ENCODE data around the gene LSM4. TPM values are rescaled to one million over a fixed set of nuclear protein-coding genes. Genes with fewer than 3 reads are reported as not detected.

Gene LSM4
- total and polyA plus RNA-seq, 2 of the 13 experiments (the other 11 are each of a cell fraction or from before 2014, with no cell fraction given), result 65.8 to 166 TPM

- peak; percentile 100 for TF ChIP-seq ATF2 (CRISPR knock-in tag; IDR thresholded peaks at IDR 0.05)
- TF ChIP-seq SPEN (CRISPR knock-in tag; IDR thresholded peaks at IDR 0.05; ENCODE audit: low read depth), result peak; percentile 78
- TF ChIP-seq ARNT (IDR thresholded peaks at IDR 0.05), result no peak
- no peak for TF ChIP-seq NFKBIZ (CRISPR knock-in tag; IDR thresholded peaks at IDR 0.05)
- TF ChIP-seq U2AF2 (IDR thresholded peaks at IDR 0.05; ENCODE audit: low read depth, low read length), result peak; percentile 83; the same call in 1 of the 2 replicates
- peak; percentile 29; the same call in 1 of the 2 replicates for TF ChIP-seq SKIL (CRISPR knock-in tag; IDR thresholded peaks at IDR 0.05; ENCODE audit: borderline replicate concordance)
- peak; percentile 99 for TF ChIP-seq AKAP8 (CRISPR knock-in tag; IDR thresholded peaks at IDR 0.05)
- no peak for TF ChIP-seq ZNF773 (CRISPR knock-in tag; IDR thresholded peaks at IDR 0.05; ENCODE audit: borderline replicate concordance)
- no peak for TF ChIP-seq ZNF513 (CRISPR knock-in tag; conservative IDR thresholded peaks at IDR 0.05)
- peak; percentile 45; the same call in 1 of the 2 replicates for TF ChIP-seq ZBTB38 (CRISPR knock-in tag; IDR thresholded peaks at IDR 0.05)
- TF ChIP-seq ZBTB14 (CRISPR knock-in tag; IDR thresholded peaks at IDR 0.05), result peak; percentile 77
- TF ChIP-seq ZNF430 (CRISPR knock-in tag; IDR thresholded peaks at IDR 0.05), result 0 out of 2 replicates have a peak, but pooled peaks have one; percentile 4
- TF ChIP-seq GATA4 (IDR thresholded peaks at IDR 0.05; ENCODE audit: borderline replicate concordance, low read depth), result 0 out of 2 replicates have a peak, but pooled peaks have one; percentile 52
- no peak for TF ChIP-seq TFE3 (CRISPR knock-in tag; IDR thresholded peaks at IDR 0.05)
- no peak for TF ChIP-seq IRX3 (CRISPR knock-in tag; IDR thresholded peaks at IDR 0.05; ENCODE audit: borderline replicate concordance, low read depth)
- peak; percentile 66; the same call in 1 of the 2 replicates for TF ChIP-seq RAD21 (CRISPR knock-in tag; IDR thresholded peaks at IDR 0.05)
- no peak for TF ChIP-seq ZBTB34 (CRISPR knock-in tag; IDR thresholded peaks at IDR 0.05)
- TF ChIP-seq ZNF605 (CRISPR knock-in tag; IDR thresholded peaks at IDR 0.05), result no peak
Measured at GRCh38 chr19:18281082-18282020, 41.5 kb downstream of the LSM4 start, which contains the start of gene JUND (continued).
